Gastroesophageal sphincter (tissue), 4 donors: Measurements from ENCODE around the gene KIF26B. TPM values are rescaled to one million over a fixed set of nuclear protein-coding genes. Genes with fewer than 3 reads are reported as not detected.

Experiments
- ATAC-seq: fragments of 150-250 bp; one replicate; pipeline ENCODE4 v1.9.1; 2016; ENCODE audit warnings: mild to moderate bottlenecking, moderate library complexity
- H3K27ac ChIP-seq, 4 donors: fragments of 200-600 bp; sonication (generic) in 3 of 4; 1 replicate in 3 of 4; 2 replicates in 1 of 4; pipeline ENCODE4 v1.5.1; 2016 to 2019
- H3K27me3 ChIP-seq: fragments of 200-600 bp; sonication (generic); one replicate; pipeline ENCODE4 v1.5.1; 2019
- H3K36me3 ChIP-seq, 2 donors: fragments of 200-600 bp; sonication (generic); one replicate each; pipeline ENCODE4 v1.5.1; 2019; ENCODE audit warnings: control low read depth in 1 of 2
- H3K4me1 ChIP-seq, 3 donors: fragments of 200-600 bp; sonication (generic); 1 replicate in 2 of 3; 2 replicates in 1 of 3; pipeline ENCODE4 v1.5.1; 2016 to 2019; ENCODE audit warnings: control low read depth in 2 of 3
- H3K4me3 ChIP-seq, 2 donors: fragments of 200-600 bp; sonication (generic); one replicate each; pipeline ENCODE4 v1.5.1; 2019; ENCODE audit warnings: mild to moderate bottlenecking in 1 of 2, moderate library complexity in 1 of 2
- H3K9me3 ChIP-seq, 3 donors: fragments of 200-600 bp; sonication (generic); one replicate each; pipeline ENCODE4 v1.5.1; 2017 to 2019; ENCODE audit warnings: control low read depth in 2 of 3
- CTCF ChIP-seq, 4 experiments: fragments of 200-600 bp in 2 of 4; fragments of 450-650 bp in 2 of 4; sonication (generic) in 1 of 4; IDR thresholded peaks; one replicate each; pipeline ENCODE4 v1.5.1; 2017 to 2019; ENCODE audit warnings: antibody characterized with exemption in 4 of 4, mild to moderate bottlenecking in 2 of 4, moderate library complexity in 2 of 4
- EP300 ChIP-seq: sonication (generic); formaldehyde crosslinking; IDR thresholded peaks from one replicate; pipeline ENCODE4 v1.6.1; 2017; ENCODE audit warnings: antibody characterized with exemption, mild to moderate bottlenecking
- POLR2A ChIP-seq, 2 donors: fragments of 450-650 bp; IDR thresholded peaks; one replicate each; pipeline ENCODE4 v1.6.1; 2017; ENCODE audit warnings: antibody characterized with exemption in 2 of 2, mild to moderate bottlenecking in 2 of 2, moderate library complexity in 1 of 2
- POLR2AphosphoS5 ChIP-seq: sonication (generic); formaldehyde crosslinking; IDR thresholded peaks from one replicate; pipeline ENCODE4 v1.6.1; 2017; ENCODE audit warnings: antibody characterized with exemption
- WGBS, 2 donors: methylation state at CpG; one replicate each; pipeline ENCODE4 v1.1.5; 2018; ENCODE audit warnings: low coverage in 1 of 2; 5-methylcytosine and 5-hydroxymethylcytosine counted together
- total RNA-seq, 4 donors: library from RNA; depleted of rRNA; stranded (reverse); fragments of >200 nt; gene quantifications; one replicate each; pipeline ENCODE4 v1.1.0, GENCODE V29; 2016

The KIF26B gene
- total RNA-seq, 4 donors from 2014 or later: 0.62 to 1.9 (median 0.97) TPM

DNA sequence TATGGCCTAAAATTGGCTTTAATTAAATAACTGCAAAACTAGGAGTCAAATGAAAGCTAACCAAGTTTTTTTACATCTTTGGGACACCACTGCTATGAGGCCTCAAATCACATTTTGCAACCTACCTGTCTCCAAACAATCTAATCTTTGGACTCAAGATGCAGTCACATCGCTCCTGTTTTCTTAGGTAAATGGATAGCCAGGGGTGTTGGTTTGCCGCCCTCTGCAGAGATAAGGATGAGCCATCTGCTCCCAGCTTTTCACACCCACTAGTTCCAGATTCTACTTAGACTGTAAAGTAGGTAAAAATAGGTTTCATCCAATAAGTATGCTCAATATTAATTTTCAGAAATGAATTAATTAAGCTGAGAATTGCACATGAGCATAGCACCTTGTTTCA is 456.5 kb downstream of the KIF26B start:
- peaks cover 0 to 4% (median 0%) of the 10 kb centered on the region in 3 donors for H3K4me1 ChIP-seq
- H3K27me3 ChIP-seq: no peaks in the 10 kb centered on the region
- H3K9me3 ChIP-seq: no peaks in the 10 kb centered on the region
- no peak overlapping the region for H3K4me3 ChIP-seq
- no peak overlapping the region for H3K27ac ChIP-seq
- TF ChIP-seq POLR2AphosphoS5 (no peak), EP300 (no peak), CTCF (IDR thresholded peaks at IDR 0.05) (no peak), POLR2A (IDR thresholded peaks at IDR 0.05) (no peak)
- ATAC-seq: no peak
- WGBS, 2 donors: 92 to 100% methylated on average over 2 of the region's 2 CpGs
- no peaks in the 10 kb centered on the region for H3K36me3 ChIP-seq

- no peaks in the 10 kb centered on the region for H3K36me3 ChIP-seq
- WGBS, 2 donors: 83% methylated on average over 5 of the region's 13 CpGs; no CpG with 5 or more reads in 1 of the 2 donors
- no peak overlapping the region for H3K4me3 ChIP-seq
- H3K9me3 ChIP-seq: no peaks in the 10 kb centered on the region
- no peak for ATAC-seq
- TF ChIP-seq EP300 (no peak), POLR2A (IDR thresholded peaks at IDR 0.05) (no peak), POLR2AphosphoS5 (no peak), CTCF (IDR thresholded peaks at IDR 0.05) (no peak)
- no peak overlapping the region for H3K27ac ChIP-seq
- H3K4me1 ChIP-seq: no peaks in the 10 kb centered on the region
- no peaks in the 10 kb centered on the region for H3K27me3 ChIP-seq
Measured at GRCh38 chr1:245614476-245614875, 459.7 kb downstream of the KIF26B start.

DNA sequence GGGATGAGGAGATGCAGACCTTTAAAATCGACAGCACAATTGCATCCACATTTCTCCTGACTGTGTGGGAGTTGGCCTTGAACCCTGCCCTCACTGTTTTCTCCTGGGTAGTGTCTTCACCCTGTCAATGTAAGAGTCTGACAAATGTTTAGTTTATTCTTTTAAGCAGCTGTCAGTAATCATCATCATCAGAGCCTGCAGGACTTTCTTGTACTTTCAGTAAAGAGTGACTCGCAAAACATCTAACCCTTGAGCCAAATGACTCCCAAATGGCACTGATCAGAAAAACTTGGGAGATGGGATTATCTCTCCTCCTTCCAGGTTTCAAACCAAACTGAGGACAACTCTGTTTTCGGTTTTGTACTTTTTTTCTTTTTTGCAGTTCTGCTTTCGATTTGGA is 460.2 kb downstream of the KIF26B start:
- Histone ChIP-seq H3K27ac (no peak overlapping the region), H3K4me3 (no peak overlapping the region), H3K9me3 (no peaks in the 10 kb centered on the region), H3K27me3 (no peaks in the 10 kb centered on the region), H3K36me3 (no peaks in the 10 kb centered on the region), H3K4me1 (no peaks in the 10 kb centered on the region)
- TF ChIP-seq POLR2AphosphoS5 (no peak), EP300 (no peak), POLR2A (IDR thresholded peaks at IDR 0.05) (no peak), CTCF (IDR thresholded peaks at IDR 0.05) (no peak)
- 55 to 89% methylated on average over 2 to 4 of the region's 4 CpGs for WGBS, 2 donors
- no peak for ATAC-seq

DNA sequence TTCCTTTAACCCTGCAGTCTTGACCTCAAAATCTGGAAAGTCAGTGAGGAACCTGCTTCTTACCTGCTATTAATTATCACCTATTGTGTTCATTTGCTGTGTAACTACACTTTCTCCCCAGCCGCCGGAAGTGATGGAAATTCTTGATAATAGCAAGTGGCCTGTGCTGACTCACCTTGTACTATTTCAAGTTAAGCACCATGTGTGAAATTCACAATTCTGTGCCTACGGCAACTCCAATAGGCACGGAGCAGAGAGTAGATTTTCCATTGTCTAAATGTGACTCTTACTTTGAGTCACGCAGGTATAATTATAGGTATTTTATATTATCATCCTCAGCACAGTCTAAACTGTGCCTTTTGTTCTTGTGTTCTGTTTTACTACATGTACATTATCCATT is 466.8 kb downstream of the KIF26B start:
- TF ChIP-seq POLR2A (IDR thresholded peaks at IDR 0.05) (no peak), CTCF (IDR thresholded peaks at IDR 0.05) (no peak), POLR2AphosphoS5 (no peak), EP300 (no peak)
- H3K27ac ChIP-seq: no peak overlapping the region
- H3K4me1 ChIP-seq: no peaks in the 10 kb centered on the region
- H3K4me3 ChIP-seq: no peak overlapping the region
- no peaks in the 10 kb centered on the region for H3K27me3 ChIP-seq
- no peaks in the 10 kb centered on the region for H3K9me3 ChIP-seq
- no peak for ATAC-seq
- H3K36me3 ChIP-seq: no peaks in the 10 kb centered on the region
- 84 to 92% methylated on average over 4 to 5 of the region's 5 CpGs for WGBS, 2 donors

DNA sequence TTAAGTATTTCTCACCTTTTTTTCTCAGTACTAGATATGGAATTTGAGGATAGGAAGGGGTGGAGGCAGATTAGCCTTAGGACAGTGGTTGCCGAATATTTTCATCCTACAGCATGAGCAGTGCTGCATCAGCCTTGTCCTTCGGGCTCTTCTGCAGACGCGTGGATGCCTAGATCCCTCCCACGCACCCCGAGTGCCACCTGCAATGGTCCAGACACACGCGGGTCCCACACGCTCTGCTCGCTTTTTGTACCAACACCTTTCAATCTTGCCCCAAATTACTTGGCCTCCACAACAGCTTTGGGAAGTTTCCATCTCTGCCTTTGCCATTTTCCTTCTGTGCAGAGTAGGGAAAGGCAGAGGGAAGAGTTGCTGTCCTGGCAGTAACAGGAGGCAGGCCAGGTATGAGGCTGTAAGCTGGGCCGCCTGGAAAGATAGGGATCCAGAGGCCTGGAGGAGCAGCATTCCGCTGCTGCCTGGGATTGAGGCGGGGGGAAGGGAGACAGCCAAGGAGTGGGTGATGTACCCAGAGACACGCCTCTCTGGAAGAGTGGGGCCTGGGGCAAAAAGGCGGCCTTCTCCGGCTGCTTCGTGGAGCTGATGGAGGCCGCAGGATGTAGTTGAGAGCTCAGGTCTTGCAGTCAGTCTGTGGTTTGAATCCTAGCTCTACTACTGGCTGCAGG is 467.7 kb downstream of the KIF26B start:
- H3K4me3 ChIP-seq: no peak overlapping the region
- 65% methylated on average over 4 of the region's 18 CpGs; no CpG with 5 or more reads in 1 of the 2 donors for WGBS, 2 donors
- H3K4me1 ChIP-seq: no peaks in the 10 kb centered on the region
- no peak for TF ChIP-seq EP300
- no peak for TF ChIP-seq POLR2AphosphoS5
- TF ChIP-seq CTCF (IDR thresholded peaks at IDR 0.05): no peak
- TF ChIP-seq POLR2A (IDR thresholded peaks at IDR 0.05): no peak
- ATAC-seq: no peak
- no peaks in the 10 kb centered on the region for H3K36me3 ChIP-seq
- no peak overlapping the region for H3K27ac ChIP-seq
- no peaks in the 10 kb centered on the region for H3K27me3 ChIP-seq
- H3K9me3 ChIP-seq: no peaks in the 10 kb centered on the region
